GM21529 (cell line): ENCODE measurements around the gene ADRA2C.

Source experiments
- ATAC-seq: cut with Tn5 transposase; IDR thresholded peaks from one replicate; pipeline ENCODE4 v1.9.1; 2021; ENCODE audit not compliant: unreplicated experiment

Gene ADRA2C

GRCh38 chr4:3791910-3792542 lies 25.8 kb downstream of the ADRA2C start:
- no peak for ATAC-seq

GRCh38 chr4:3792813-3793212 lies 26.6 kb downstream of the ADRA2C start:
- ATAC-seq: no peak

- ATAC-seq: no peak
These were observed 27.4 kb downstream of the ADRA2C start for GRCh38 chr4:3793545-3793944.

DNA sequence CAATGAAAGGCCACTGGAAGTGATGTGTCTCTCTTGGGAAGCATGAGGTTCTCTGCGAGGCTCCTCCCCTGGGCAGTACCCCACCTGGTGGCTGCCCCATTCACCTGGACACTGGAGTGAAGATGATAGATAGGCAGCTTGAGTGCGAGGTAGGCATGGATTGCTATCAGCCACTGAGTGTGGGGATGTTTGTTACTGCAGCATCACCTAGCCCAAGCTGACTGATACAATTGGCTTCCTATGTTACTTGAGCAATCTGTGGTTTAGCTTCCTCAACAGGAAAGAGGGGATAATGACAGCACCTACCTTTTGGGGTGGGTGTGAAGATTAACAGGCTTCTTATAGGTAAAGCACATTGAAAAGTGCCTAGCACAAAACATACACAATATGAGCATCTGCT lies 30.8 kb downstream of the ADRA2C start:
- ATAC-seq: no peak

DNA sequence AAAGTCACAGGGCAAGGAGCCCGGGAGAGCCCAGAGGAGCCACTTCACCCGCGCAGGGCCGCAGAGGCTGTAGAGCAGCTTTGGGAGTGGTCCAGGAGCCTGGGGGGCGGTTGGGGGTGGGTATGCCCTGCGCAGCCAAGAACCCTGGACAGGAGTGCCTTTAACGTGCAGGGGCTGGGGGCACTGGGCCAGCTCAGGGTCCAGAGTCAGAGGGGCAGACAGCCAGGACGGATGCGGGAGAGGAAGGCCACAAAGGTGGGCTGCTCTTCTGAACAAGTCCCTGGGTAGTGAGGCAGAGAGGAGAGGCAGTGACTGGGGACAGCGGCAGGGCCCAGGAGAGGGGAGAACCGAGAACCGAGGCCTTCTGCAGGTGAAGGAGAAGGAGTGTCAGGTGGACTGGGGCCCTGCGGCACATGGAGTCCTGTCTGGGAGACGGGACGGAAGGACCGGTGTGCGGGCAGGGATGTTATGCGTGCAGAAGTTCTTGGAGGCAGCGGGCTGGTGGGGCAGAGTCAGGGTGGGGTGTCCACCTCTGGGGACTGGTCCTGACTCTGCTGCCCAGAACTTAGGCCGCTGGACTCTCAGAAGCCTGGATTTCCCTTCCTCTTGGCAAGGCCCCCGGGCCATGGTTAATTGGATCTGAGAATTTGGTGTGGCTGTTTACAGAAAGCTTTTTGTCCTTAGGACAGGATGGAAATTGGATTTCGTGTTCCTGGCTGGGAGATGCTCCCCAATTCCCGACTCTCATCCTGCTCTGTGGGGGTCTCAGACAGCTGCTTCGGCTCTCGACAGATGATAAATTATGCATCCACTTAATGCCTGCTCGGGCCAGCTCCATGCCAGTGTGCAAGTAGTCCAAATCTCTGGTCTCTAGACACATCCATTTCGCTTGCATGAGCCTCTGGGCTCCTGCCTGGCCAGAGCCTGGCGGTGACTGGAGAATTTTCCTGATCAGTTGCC lies 31.9 kb downstream of the ADRA2C start:
- ATAC-seq: no peak

DNA sequence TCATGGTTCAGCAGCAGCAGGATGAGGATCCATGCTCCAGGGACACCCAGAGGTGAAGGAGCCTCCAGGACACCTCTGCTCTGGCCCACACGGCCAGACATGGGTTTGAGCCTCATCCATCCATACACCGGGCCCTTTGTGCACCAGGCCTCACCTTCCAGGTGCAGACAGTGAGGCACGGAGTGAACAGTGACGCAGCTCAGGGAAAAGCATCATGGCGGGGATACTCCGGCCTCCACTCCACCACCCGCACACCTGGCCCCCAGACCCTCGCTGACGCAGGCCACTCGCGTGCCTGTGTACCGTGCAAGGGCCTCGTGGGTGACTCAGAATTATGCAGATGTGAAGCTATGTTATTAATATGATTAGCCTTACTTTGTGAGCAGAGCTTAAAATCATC lies 33.3 kb downstream of the ADRA2C start:
- ATAC-seq: no peak

- no peak for ATAC-seq
These were observed 34.2 kb downstream of the ADRA2C start for GRCh38 chr4:3800351-3800750.

DNA sequence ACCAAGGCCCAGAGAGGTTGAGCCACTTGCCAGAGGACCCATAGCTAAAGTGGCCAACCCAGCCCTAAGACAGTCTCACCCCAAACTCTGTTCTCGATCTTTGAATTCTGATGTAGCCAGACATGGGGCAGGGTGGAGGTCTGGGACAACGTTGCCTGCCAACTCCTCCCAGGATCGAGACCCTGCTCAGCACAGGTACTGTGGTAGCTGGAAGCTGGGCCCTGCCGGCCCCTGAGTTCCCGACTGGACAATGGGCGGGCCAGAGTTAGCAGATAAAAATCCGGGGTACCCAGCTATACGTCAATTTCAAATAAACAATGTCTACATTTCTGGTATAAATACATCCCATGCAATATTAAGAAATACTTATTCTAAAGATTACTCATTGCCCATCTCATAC lies 35.3 kb downstream of the ADRA2C start:
- ATAC-seq: no peak

DNA sequence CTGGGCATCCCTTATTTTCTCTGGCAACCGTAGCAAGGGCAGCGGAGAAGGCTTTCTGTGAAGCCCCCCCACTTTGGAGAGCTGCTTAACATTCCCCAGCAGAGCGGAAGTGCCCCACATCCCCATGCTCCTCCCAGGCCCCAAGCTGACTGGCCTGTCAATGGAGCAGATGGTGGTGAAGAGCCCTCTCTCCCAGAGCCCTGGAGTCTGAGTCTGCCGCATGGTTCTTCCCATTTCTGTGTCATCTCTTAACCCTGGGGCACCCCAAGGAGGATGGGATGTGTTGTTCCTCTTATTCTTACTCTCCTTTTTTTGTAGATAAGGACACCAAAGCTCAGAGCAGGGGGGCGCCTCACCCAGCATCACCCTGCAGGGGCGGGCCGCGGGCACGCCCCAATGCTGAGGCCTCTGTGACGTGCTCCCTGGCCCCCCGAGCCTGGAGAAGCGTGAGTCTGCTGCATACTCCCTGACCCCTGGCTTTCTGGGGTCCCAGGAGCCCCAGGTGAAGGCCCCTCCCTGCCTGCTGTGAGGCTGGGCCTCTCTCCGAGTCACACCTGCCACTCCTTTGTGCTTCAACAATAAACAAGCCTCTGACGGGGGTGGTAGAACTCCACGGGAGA lies 35.9 kb downstream of the ADRA2C start:
- ATAC-seq: no peak

GRCh38 chr4:3802571-3803474 lies 36.6 kb downstream of the ADRA2C start:
- ATAC-seq: no peak

- no peak for ATAC-seq
These were observed 37.3 kb downstream of the ADRA2C start for GRCh38 chr4:3803475-3803847.

DNA sequence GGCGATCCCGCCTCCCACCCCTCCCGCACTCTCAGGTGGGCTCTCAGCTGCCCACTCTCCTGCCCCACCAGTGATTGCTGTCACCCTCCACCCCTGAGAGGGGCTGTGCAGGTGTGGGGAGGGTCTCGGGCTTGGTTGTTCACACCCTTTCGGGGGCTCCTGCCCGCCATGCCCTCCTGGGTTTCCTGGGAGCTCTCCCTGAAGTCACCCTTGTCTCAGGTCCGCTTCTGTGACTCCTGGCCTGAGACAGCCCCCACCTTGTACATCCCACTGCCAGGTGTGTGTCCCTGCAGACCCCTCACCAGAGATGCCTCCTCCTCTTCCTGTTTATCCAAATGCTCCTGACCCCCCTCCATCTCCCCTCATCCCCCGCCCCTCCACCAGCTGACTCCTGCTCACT lies 37.8 kb downstream of the ADRA2C start:
- ATAC-seq: no peak

GRCh38 chr4:3805026-3805425 lies 38.8 kb downstream of the ADRA2C start:
- no peak for ATAC-seq

- ATAC-seq: no peak
These were observed 39.5 kb downstream of the ADRA2C start for GRCh38 chr4:3805731-3806130.

- ATAC-seq: no peak
These were observed 41.1 kb downstream of the ADRA2C start for GRCh38 chr4:3807311-3807710.

- no peak for ATAC-seq
These were observed 41.8 kb downstream of the ADRA2C start for GRCh38 chr4:3807822-3808496.

- ATAC-seq: no peak
These were observed 42.4 kb downstream of the ADRA2C start for GRCh38 chr4:3808597-3808996.

- ATAC-seq: no peak
These were observed 42.8 kb downstream of the ADRA2C start for GRCh38 chr4:3809028-3809427.

DNA sequence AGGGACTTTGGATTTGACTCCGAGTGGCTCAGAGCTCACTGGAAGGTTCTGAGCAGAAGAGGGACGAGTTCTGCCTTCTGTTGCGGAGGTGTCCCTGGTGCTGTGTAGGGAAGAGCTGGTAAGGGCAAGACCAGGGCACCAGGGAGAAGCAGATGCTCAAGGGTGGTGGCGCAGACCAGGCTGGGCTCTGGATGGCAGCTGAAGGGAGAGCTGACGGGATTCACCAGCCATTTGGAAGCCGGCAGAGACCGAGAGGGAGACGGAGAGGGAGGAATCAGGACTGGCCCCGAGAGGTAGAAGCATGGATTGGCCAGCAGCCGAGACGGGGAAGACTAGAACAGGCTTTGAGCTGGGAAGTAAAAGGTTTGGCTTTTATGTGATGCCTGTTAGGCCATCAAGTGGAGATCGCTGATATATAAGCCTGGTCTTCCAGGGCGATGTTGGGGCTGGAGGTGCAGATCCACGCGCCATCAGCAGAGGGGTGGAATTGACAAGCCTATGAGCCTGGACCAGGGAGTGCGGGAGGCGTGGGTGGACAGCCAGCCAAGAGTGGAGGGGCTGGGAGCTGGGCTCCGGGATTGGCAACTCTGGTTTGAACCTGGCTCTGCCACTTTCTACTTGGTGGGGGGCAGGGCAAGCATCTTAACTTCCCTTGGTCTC lies 43.4 kb downstream of the ADRA2C start:
- no peak for ATAC-seq

GRCh38 chr4:3810111-3810680 lies 44.0 kb downstream of the ADRA2C start:
- no peak for ATAC-seq
